Measurements from ENCODE around the gene TMEM198.

GRCh38 chr2:219512524-219513216 is 31.2 kb upstream of the TMEM198 start:
- TF ChIP-seq CTCF (IDR thresholded peaks at IDR 0.05; ENCODE audit: low read depth, low read length, poor library complexity, severe bottlenecking): no peak
- no peak for TF ChIP-seq EZH2phosphoT487 (IDR thresholded peaks at IDR 0.05; ENCODE audit: borderline replicate concordance, low read length)

Data from DOHH2 (cell line).